Heart left ventricle (tissue), 13 donors: ENCODE measurements around the gene ABCB6.

Experiments
- CTCF ChIP-seq, 12 donors: fragments of 200-600 bp; sonication (generic) in 4 of 12; IDR thresholded peaks; one replicate each; pipeline versions ENCODE4 v1.5.0 to v1.8.0; 2018 to 2022; ENCODE audit warnings: antibody characterized with exemption in 12 of 12, mild to moderate bottlenecking in 5 of 12
- POLR2A ChIP-seq, 2 donors: fragments of 450-650 bp; IDR thresholded peaks; one replicate each; pipeline ENCODE4 v1.6.1; 2017; ENCODE audit warnings: antibody characterized with exemption in 2 of 2, mild to moderate bottlenecking in 2 of 2, moderate library complexity in 2 of 2
- donor health status: ischemic (EF 13 %, LVEDD 7.1; RV severe dilation, severe dysfunction).
- donor health status: DM: no; HTN: yes; CAD: no.
- donor health status: DM: no; HTN: no; CAD: no.
- donor health status: ischemic (EF 25% LVEDD 6.9; RV normal size, moderate dysfunction).
- donor health status: ischemic (EF 25% LVEDD 5.7; RV mildly dilated, moderate dysfunction).
- donor health status: ischemic (EF 35%, LVEDD 5.7; RV mildly dilated, moderate dysfunction).
- donor health status: nonischemic (EF 11% LVEDD 7.7; RV severe dilation, severe dysfunction).
- donor health status: DM: yes; HTN: yes; CAD: no.
- donor health status: PGD.
- donor health status: ischemic (EF 29% LVEDD 5.4; RV normal size, mild dysfunction).
- donor health status: nonischemic (EF 23%, LVEDD 6.1; RV moderate dilation, normal function).

DNA sequence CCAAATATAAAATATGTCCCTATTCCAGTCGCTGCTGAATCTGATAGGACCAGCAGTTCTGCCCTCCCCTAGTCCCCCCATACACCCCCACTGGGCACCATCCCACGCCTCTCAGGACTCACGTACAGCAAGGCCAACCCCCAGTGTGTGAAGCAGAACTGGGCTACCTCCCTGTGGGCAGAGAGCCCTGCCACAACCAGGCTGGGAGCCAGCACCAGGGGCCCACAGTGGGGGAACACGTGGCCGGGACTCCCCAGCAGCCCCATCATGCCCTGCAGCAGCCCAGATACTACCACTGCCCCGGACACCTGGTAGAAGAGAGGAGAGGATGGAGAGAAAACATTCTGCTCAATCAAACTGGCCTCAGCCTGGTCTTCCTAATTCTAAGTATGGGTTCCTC, 50.2 kb downstream of the ABCB6 start:
- TF ChIP-seq CTCF (IDR thresholded peaks at IDR 0.05), result no peak
- TF ChIP-seq POLR2A (IDR thresholded peaks at IDR 0.05), result no peak
